ENCODE data around the gene TRPV4. TPM values are rescaled to one million over a fixed set of nuclear protein-coding genes. Genes with fewer than 3 reads are reported as not detected.

The TRPV4 gene
- total and polyA plus RNA-seq, 4 experiments from 2014 or later: 0.17 TPM; not detected in 3

GRCh38 chr12:109757671-109758265 is 75.4 kb downstream of the TRPV4 start:
- intact Hi-C loops (cut with micrococcal nuclease): no loop called here
- Mint-ChIP-seq H3K27ac (no peak overlapping the region), H3K4me3 (peak overlapping the region in 1 of 8 donors; percentile 29), H3K9me3 (peaks cover 2 to 26% (median 21%) of the 10 kb centered on the region in 8 donors), H3K4me1 (peaks cover 0 to 1% (median 0%) of the 10 kb centered on the region in 4 donors), H3K36me3 (peaks cover 0 to 16% of the 10 kb centered on the region in 2 donors), H3K27me3 (peaks cover 2 to 9% of the 10 kb centered on the region in 2 donors)
- Histone ChIP-seq H3K4me1 (ENCODE audit: insufficient read depth, low read length) (no peaks in the 10 kb centered on the region), H3K27me3 (ENCODE audit: insufficient read depth, low read length) (no peaks in the 10 kb centered on the region), H3K36me3 (ENCODE audit: insufficient read depth, low read length) (no peaks in the 10 kb centered on the region), H3K27ac (ENCODE audit: low read depth, low read length) (no peak overlapping the region), H3K4me3 (ENCODE audit: low read length in 2 of 2) (no peak overlapping the region), H3K9me3 (ENCODE audit: control insufficient read depth in 1 of 2, low read length in 2 of 2) (no peaks in the 10 kb centered on the region)
- CTCF ChIA-PET (ENCODE audit: partially characterized antibody): interaction anchor here (1.7 kb wide), 1 partner anchor 13 kb away, joined by 3 read pairs; no protein-coding TSS in a partner anchor
- DNase-seq: no peak
- POLR2A ChIA-PET (ENCODE audit: partially characterized antibody): no interaction called here

- H3K27ac ChIP-seq (ENCODE audit: low read depth, low read length): no peak overlapping the region
- CTCF ChIA-PET (ENCODE audit: partially characterized antibody): no interaction called here
- peaks cover 0 to 1% (median 0%) of the 10 kb centered on the region in 4 donors for H3K4me1 Mint-ChIP-seq
- H3K27me3 Mint-ChIP-seq: peaks cover 3 to 9% of the 10 kb centered on the region in 2 donors
- H3K27ac Mint-ChIP-seq: no peak overlapping the region
- peaks cover 0 to 16% of the 10 kb centered on the region in 2 donors for H3K36me3 Mint-ChIP-seq
- no peak overlapping the region for H3K4me3 Mint-ChIP-seq
- DNase-seq: no peak
- no peaks in the 10 kb centered on the region for H3K4me1 ChIP-seq (ENCODE audit: insufficient read depth, low read length)
- no peak overlapping the region for H3K4me3 ChIP-seq (ENCODE audit: low read length in 2 of 2)
- H3K27me3 ChIP-seq (ENCODE audit: insufficient read depth, low read length): no peaks in the 10 kb centered on the region
- intact Hi-C loops (cut with micrococcal nuclease): no loop called here
- H3K9me3 Mint-ChIP-seq: peaks cover 2 to 26% (median 21%) of the 10 kb centered on the region in 8 donors
- POLR2A ChIA-PET (ENCODE audit: partially characterized antibody): no interaction called here
- H3K9me3 ChIP-seq (ENCODE audit: control insufficient read depth in 1 of 2, low read length in 2 of 2): no peaks in the 10 kb centered on the region
- H3K36me3 ChIP-seq (ENCODE audit: insufficient read depth, low read length): no peaks in the 10 kb centered on the region
These were observed 76.7 kb downstream of the TRPV4 start for GRCh38 chr12:109756457-109756856.

- Mint-ChIP-seq H3K4me3 (no peak overlapping the region), H3K27ac (no peak overlapping the region), H3K9me3 (peaks cover 2 to 26% (median 21%) of the 10 kb centered on the region in 8 donors), H3K36me3 (peaks cover 0 to 16% of the 10 kb centered on the region in 2 donors), H3K27me3 (peaks cover 3 to 9% of the 10 kb centered on the region in 2 donors), H3K4me1 (no peaks in the 10 kb centered on the region)
- no peaks in the 10 kb centered on the region for H3K4me1 ChIP-seq (ENCODE audit: insufficient read depth, low read length)
- ChIA-PET CTCF (ENCODE audit: partially characterized antibody) (interaction anchor here (0.6 to 1.5 kb wide), 3 partner anchors 19 to 156 kb away, joined by 3 to 5 read pairs (median 3); no protein-coding TSS in a partner anchor), POLR2A (ENCODE audit: partially characterized antibody) (no interaction called here)
- no peak overlapping the region for H3K4me3 ChIP-seq (ENCODE audit: low read length in 2 of 2)
- DNase-seq: no peak
- intact Hi-C loops (cut with micrococcal nuclease): no loop called here
- no peaks in the 10 kb centered on the region for H3K27me3 ChIP-seq (ENCODE audit: insufficient read depth, low read length)
- no peaks in the 10 kb centered on the region for H3K36me3 ChIP-seq (ENCODE audit: insufficient read depth, low read length)
- no peak overlapping the region for H3K27ac ChIP-seq (ENCODE audit: low read depth, low read length)
- H3K9me3 ChIP-seq (ENCODE audit: control insufficient read depth in 1 of 2, low read length in 2 of 2): no peaks in the 10 kb centered on the region
These were observed 79.2 kb downstream of the TRPV4 start for GRCh38 chr12:109753959-109754358.

DNA sequence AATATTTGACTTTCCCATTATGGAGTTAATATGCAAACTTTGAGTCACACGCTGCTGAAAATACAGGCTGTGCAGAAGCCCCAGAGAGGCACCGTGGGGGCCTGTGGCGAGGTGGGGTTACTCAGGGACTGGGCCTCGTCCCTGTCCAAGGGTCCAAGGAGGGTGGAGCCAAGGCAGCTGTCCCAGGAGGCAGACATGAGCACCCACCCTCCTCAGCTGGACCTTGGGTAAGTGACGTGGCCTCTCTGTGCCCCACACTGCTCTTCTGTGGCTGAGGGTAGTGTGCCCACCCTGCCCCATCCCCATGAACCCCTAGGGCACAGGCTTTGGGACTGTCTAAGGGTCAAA is 80.2 kb downstream of the TRPV4 start:
- Histone ChIP-seq H3K36me3 (ENCODE audit: insufficient read depth, low read length) (no peaks in the 10 kb centered on the region), H3K27ac (ENCODE audit: low read depth, low read length) (no peak overlapping the region), H3K4me3 (ENCODE audit: low read length in 2 of 2) (no peak overlapping the region), H3K27me3 (ENCODE audit: insufficient read depth, low read length) (no peaks in the 10 kb centered on the region), H3K4me1 (ENCODE audit: insufficient read depth, low read length) (no peaks in the 10 kb centered on the region), H3K9me3 (ENCODE audit: control insufficient read depth in 1 of 2, low read length in 2 of 2) (no peaks in the 10 kb centered on the region)
- ChIA-PET POLR2A (ENCODE audit: partially characterized antibody) (no interaction called here), CTCF (ENCODE audit: partially characterized antibody) (no interaction called here)
- Mint-ChIP-seq H3K9me3 (peaks cover 2 to 26% (median 21%) of the 10 kb centered on the region in 8 donors), H3K4me3 (no peak overlapping the region), H3K27ac (no peak overlapping the region), H3K4me1 (no peaks in the 10 kb centered on the region), H3K27me3 (peaks cover 3 to 9% of the 10 kb centered on the region in 2 donors), H3K36me3 (peaks cover 0 to 16% of the 10 kb centered on the region in 2 donors)
- intact Hi-C loops (cut with micrococcal nuclease): no loop called here
- DNase-seq: no peak

GRCh38 chr12:109752117-109753053 is 80.8 kb downstream of the TRPV4 start:
- no peaks in the 10 kb centered on the region for H3K36me3 ChIP-seq (ENCODE audit: insufficient read depth, low read length)
- no peaks in the 10 kb centered on the region for H3K4me1 ChIP-seq (ENCODE audit: insufficient read depth, low read length)
- no peak overlapping the region for H3K4me3 Mint-ChIP-seq
- peaks cover 2 to 23% (median 20%) of the 10 kb centered on the region in 8 donors for H3K9me3 Mint-ChIP-seq
- no peak overlapping the region for H3K4me3 ChIP-seq (ENCODE audit: low read length in 2 of 2)
- DNase-seq: no peak
- H3K9me3 ChIP-seq (ENCODE audit: control insufficient read depth in 1 of 2, low read length in 2 of 2): no peaks in the 10 kb centered on the region
- peaks cover 3 to 9% of the 10 kb centered on the region in 2 donors for H3K27me3 Mint-ChIP-seq
- H3K27ac Mint-ChIP-seq: no peak overlapping the region
- H3K27me3 ChIP-seq (ENCODE audit: insufficient read depth, low read length): no peaks in the 10 kb centered on the region
- intact Hi-C loops (cut with micrococcal nuclease): no loop called here
- H3K4me1 Mint-ChIP-seq: no peaks in the 10 kb centered on the region
- peaks cover 0 to 16% of the 10 kb centered on the region in 2 donors for H3K36me3 Mint-ChIP-seq
- CTCF ChIA-PET (ENCODE audit: partially characterized antibody): no interaction called here
- POLR2A ChIA-PET (ENCODE audit: partially characterized antibody): no interaction called here
- H3K27ac ChIP-seq (ENCODE audit: low read depth, low read length): no peak overlapping the region

GRCh38 chr12:109744986-109745942 is 87.9 kb downstream of the TRPV4 start:
- Mint-ChIP-seq H3K9me3 (no peaks in the 10 kb centered on the region), H3K27me3 (peaks cover 0 to 3% of the 10 kb centered on the region in 2 donors), H3K4me1 (no peaks in the 10 kb centered on the region), H3K4me3 (no peak overlapping the region), H3K27ac (no peak overlapping the region), H3K36me3 (no peaks in the 10 kb centered on the region)
- Histone ChIP-seq H3K4me3 (ENCODE audit: low read length in 2 of 2) (no peak overlapping the region), H3K27me3 (ENCODE audit: insufficient read depth, low read length) (no peaks in the 10 kb centered on the region), H3K9me3 (ENCODE audit: control insufficient read depth in 1 of 2, low read length in 2 of 2) (no peaks in the 10 kb centered on the region), H3K4me1 (ENCODE audit: insufficient read depth, low read length) (no peaks in the 10 kb centered on the region), H3K36me3 (ENCODE audit: insufficient read depth, low read length) (no peaks in the 10 kb centered on the region), H3K27ac (ENCODE audit: low read depth, low read length) (no peak overlapping the region)
- ChIA-PET CTCF (ENCODE audit: partially characterized antibody) (no interaction called here), POLR2A (ENCODE audit: partially characterized antibody) (no interaction called here)
- intact Hi-C loops (cut with micrococcal nuclease): no loop called here
- DNase-seq: no peak

GRCh38 chr12:109744026-109744425 is 89.2 kb downstream of the TRPV4 start:
- Histone ChIP-seq H3K36me3 (ENCODE audit: insufficient read depth, low read length) (no peaks in the 10 kb centered on the region), H3K27ac (ENCODE audit: low read depth, low read length) (no peak overlapping the region), H3K27me3 (ENCODE audit: insufficient read depth, low read length) (no peaks in the 10 kb centered on the region), H3K9me3 (ENCODE audit: control insufficient read depth in 1 of 2, low read length in 2 of 2) (no peaks in the 10 kb centered on the region), H3K4me3 (ENCODE audit: low read length in 2 of 2) (no peak overlapping the region), H3K4me1 (ENCODE audit: insufficient read depth, low read length) (no peaks in the 10 kb centered on the region)
- Mint-ChIP-seq H3K9me3 (no peaks in the 10 kb centered on the region), H3K4me1 (no peaks in the 10 kb centered on the region), H3K4me3 (no peak overlapping the region), H3K36me3 (no peaks in the 10 kb centered on the region), H3K27me3 (peaks cover 0 to 5% of the 10 kb centered on the region in 2 donors), H3K27ac (no peak overlapping the region)
- CTCF ChIA-PET (ENCODE audit: partially characterized antibody): no interaction called here
- intact Hi-C loops (cut with micrococcal nuclease): no loop called here
- POLR2A ChIA-PET (ENCODE audit: partially characterized antibody): no interaction called here
- DNase-seq: no peak

Measured in CD4-positive, alpha-beta memory T cell (primary cell).